HG02840 (cell line): Measurements from ENCODE around the gene CLEC17A.

Source experiments
- ATAC-seq: cut with Tn5 transposase; IDR thresholded peaks from one replicate; pipeline ENCODE4 v1.9.1; 2021; ENCODE audit warnings: mild to moderate bottlenecking, moderate library complexity, moderate number of reproducible peaks; ENCODE audit not compliant: unreplicated experiment, low FRiP score

The CLEC17A gene

GRCh38 chr19:14639536-14640277 lies 56.8 kb downstream of the CLEC17A start:
- no peak for ATAC-seq

GRCh38 chr19:14648506-14648905 lies 65.6 kb downstream of the CLEC17A start:
- no peak for ATAC-seq

DNA sequence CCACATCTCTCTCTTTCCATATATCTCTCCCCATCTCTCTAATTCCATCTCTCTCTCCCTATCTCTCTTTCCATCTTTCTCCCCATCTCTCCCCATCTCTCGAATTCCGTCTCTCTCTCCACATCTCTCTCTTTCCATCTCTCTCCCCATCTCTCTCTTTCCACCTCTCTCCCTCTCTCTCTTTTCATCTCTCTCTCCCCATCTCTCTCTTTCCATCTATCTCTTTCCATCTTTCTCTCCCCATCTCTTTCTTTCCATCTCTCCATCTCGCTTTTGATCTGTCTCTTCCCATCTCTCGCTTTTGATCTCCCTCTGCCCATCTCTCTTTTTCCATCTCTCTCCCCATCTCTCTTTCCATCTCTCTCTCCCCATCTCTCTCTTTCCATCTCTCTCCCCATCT lies 66.1 kb downstream of the CLEC17A start:
- no peak for ATAC-seq

- ATAC-seq, result no peak
Observed at GRCh38 chr19:14650161-14650560, 67.3 kb downstream of the CLEC17A start.

- ATAC-seq, result no peak
Observed at GRCh38 chr19:14654786-14655560, 72.1 kb downstream of the CLEC17A start.

DNA sequence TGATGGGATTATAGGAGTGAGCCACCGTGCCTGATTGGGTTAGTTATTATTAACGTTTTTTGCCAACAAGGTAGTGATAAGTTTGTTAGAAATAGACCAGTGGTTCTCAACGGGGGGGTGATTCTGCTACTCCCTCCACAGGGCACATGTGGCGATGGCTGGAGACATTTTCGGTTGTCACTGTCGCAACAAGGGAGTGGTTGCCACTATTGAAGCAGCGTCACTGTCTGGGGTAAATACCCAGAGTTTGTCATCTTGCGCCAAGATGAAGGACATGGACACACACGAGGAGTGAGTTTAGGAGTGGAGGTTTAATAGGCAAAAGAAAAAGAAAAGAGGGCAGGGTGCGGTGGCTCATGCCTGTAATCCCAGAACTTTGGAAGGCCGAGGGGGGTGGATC lies 72.8 kb downstream of the CLEC17A start:
- no peak for ATAC-seq

DNA sequence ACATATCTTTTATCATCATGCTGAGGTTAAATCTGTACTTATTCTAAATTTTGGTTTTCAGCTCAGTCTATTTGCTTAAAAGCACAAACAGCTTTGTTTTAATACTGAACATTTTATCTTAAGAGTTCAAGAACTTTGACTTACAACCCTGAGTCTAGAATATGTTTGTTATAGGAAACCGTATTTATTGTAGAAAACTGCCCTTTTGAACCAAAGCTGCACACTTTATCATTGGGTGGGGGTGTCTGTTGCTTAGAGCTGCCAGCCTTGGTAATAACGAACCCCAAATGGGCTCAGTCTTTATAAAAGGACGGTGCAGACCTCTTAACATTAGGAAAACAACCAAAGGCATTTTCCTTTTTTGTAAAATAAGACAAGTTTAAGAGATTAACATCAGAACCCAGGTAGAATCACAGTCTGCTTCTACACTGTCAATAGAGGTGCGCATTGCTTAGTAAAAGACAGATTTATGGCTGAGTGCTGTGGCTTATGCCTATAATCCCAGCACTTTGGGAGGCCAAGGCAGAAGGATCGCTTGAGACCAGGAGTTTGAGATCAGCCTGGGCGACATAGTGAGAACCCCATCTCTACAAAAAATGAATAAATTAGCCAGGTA lies 77.1 kb downstream of the CLEC17A start:
- ATAC-seq, result no peak

GRCh38 chr19:14661372-14661924 lies 78.6 kb downstream of the CLEC17A start:
- no peak for ATAC-seq
